SU-DHL-6 (cell line): Measurements from ENCODE around the gene SCARB1.

ENCODE experiments used
- H2AFZ ChIP-seq: fragments of 200-600 bp; sonication (generic); 2 replicates; pipeline ENCODE4 v1.6.1; 2014; ENCODE audit warnings: low read depth, mild to moderate bottlenecking, moderate library complexity, mixed read lengths, antibody characterized with exemption, low read length; ENCODE audit not compliant: severe bottlenecking
- H3F3A ChIP-seq: fragments of 200-600 bp; shearing (Covaris generic); 2 replicates; pipeline ENCODE4 v1.6.0; 2016; ENCODE audit warnings: antibody characterized with exemption, mild to moderate bottlenecking; ENCODE audit not compliant: insufficient read depth
- H3K27ac ChIP-seq: fragments of 200-600 bp; sonication (generic); 2 replicates; pipeline ENCODE4 v1.5.1; 2016; ENCODE audit warnings: low read depth, mild to moderate bottlenecking, low read length, moderate library complexity, mixed read lengths
- H3K27me3 ChIP-seq: fragments of 200-600 bp; sonication (generic), shearing (Covaris generic); 2 replicates; pipeline ENCODE4 v1.6.0; 2014; ENCODE audit warnings: mild to moderate bottlenecking, low read length
- H3K36me3 ChIP-seq: fragments of 200-600 bp; sonication (generic); 2 replicates; pipeline ENCODE4 v1.6.1; 2014; ENCODE audit warnings: mild to moderate bottlenecking, low read length, mixed read lengths
- H3K4me2 ChIP-seq: fragments of 300-600, 200-600 bp; shearing (Covaris generic), sonication (generic); 2 replicates; pipeline ENCODE4 v1.6.0; 2014; ENCODE audit warnings: low read length, low read depth, mild to moderate bottlenecking; ENCODE audit not compliant: poor library complexity, severe bottlenecking
- H3K4me3 ChIP-seq: fragments of 200-600 bp; sonication (generic); 2 replicates; pipeline ENCODE4 v1.5.1; 2014; ENCODE audit warnings: antibody characterized with exemption, low read length, mild to moderate bottlenecking, mixed read lengths; ENCODE audit not compliant: insufficient read depth, poor library complexity, severe bottlenecking
- H3K79me2 ChIP-seq: fragments of 200-600 bp; sonication (generic); 2 replicates; pipeline ENCODE4 v1.6.1; 2014; ENCODE audit warnings: mild to moderate bottlenecking, low read length, moderate library complexity; ENCODE audit not compliant: insufficient read depth
- H3K9ac ChIP-seq: fragments of 200-600 bp; sonication (generic); 2 replicates; pipeline ENCODE4 v1.7.0; 2014; ENCODE audit warnings: mild to moderate bottlenecking, low read length
- H3K9me2 ChIP-seq: fragments of 200-600 bp; sonication (generic); replicated peaks from 2 replicates; pipeline ENCODE4 v1.6.1; 2014; ENCODE audit warnings: low read length; ENCODE audit not compliant: insufficient read depth
- H3K9me3 ChIP-seq: fragments of 200-600 bp; sonication (generic); 2 replicates; pipeline ENCODE4 v1.6.1; 2014; ENCODE audit warnings: low read length, mixed read lengths; ENCODE audit not compliant: insufficient read depth
- H4K20me1 ChIP-seq: fragments of 200-600 bp; sonication (generic); 2 replicates; pipeline ENCODE4 v1.6.1; 2014; ENCODE audit warnings: low read depth, mild to moderate bottlenecking, antibody characterized with exemption, low read length, moderate library complexity, mixed read lengths
- CTCF ChIP-seq: fragments of 200-600 bp; sonication (generic); IDR thresholded peaks from one replicate; pipeline ENCODE4 v1.5.1; 2017; ENCODE audit warnings: antibody characterized with exemption, mild to moderate bottlenecking, low read length, moderate library complexity; ENCODE audit not compliant: insufficient read depth, poor library complexity, severe bottlenecking
- EZH2phosphoT487 ChIP-seq: fragments of 200-600 bp; sonication (generic), shearing (Covaris generic); conservative IDR thresholded peaks from 2 replicates; pipeline ENCODE4 v1.6.1; 2018; ENCODE audit warnings: mild to moderate bottlenecking, antibody characterized with exemption, low read length, moderate library complexity, mixed read lengths

The SCARB1 gene

DNA sequence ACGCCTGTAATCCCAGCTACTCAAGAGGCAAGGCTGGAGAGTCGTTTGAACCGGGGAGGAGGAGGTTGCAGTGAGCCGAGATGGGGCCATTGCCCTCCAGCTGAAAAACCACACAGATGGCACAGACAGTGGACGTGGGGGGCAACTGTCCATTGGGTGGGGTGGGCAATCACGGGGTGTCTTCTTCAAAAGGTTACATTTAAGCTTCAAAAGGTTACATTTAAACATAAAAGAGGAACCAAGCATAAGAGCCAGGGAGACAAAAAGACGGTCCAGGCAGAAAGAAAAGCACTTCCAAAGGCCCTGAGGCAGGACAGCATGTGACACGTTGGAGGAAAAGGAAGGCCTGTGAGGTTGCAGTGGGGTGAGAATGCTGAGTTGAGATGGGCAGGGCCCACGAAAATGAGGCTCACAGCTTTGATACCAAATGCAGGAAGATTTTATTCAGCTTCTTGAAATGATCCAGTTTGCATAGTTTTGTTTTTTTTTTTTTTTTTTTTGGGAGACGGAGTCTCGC lies 10.7 kb downstream of the SCARB1 start:
- Histone ChIP-seq H3K79me2 (peaks cover 44% of the 10 kb centered on the region; the same call in 1 of the 2 replicates), H3K9me3 (no peaks in the 10 kb centered on the region), H3F3A (no peaks in the 10 kb centered on the region), H4K20me1 (0 out of 2 replicates have a peak, but pooled peaks cover 3% of the 10 kb centered on the region), H3K36me3 (no peaks in the 10 kb centered on the region), H3K9ac (no peak overlapping the region), H3K27me3 (no peaks in the 10 kb centered on the region), H3K9me2 (no peaks in the 10 kb centered on the region), H2AFZ (no peak overlapping the region), H3K4me3 (no peak overlapping the region), H3K4me2 (no peak overlapping the region), H3K27ac (no peak overlapping the region)
- TF ChIP-seq CTCF = no peak
- no peak for TF ChIP-seq EZH2phosphoT487

GRCh38 chr12:124852329-124852831 lies 11.3 kb downstream of the SCARB1 start:
- Histone ChIP-seq H3K4me3 (no peak overlapping the region), H3K27ac (no peak overlapping the region), H4K20me1 (0 out of 2 replicates have a peak, but pooled peaks cover 3% of the 10 kb centered on the region), H3K9me2 (no peaks in the 10 kb centered on the region), H3K79me2 (peaks cover 41% of the 10 kb centered on the region; the same call in 1 of the 2 replicates), H2AFZ (no peak overlapping the region), H3K9ac (no peak overlapping the region), H3F3A (no peaks in the 10 kb centered on the region), H3K4me2 (no peak overlapping the region), H3K36me3 (no peaks in the 10 kb centered on the region), H3K9me3 (no peaks in the 10 kb centered on the region), H3K27me3 (no peaks in the 10 kb centered on the region)
- no peak for TF ChIP-seq CTCF
- no peak for TF ChIP-seq EZH2phosphoT487

DNA sequence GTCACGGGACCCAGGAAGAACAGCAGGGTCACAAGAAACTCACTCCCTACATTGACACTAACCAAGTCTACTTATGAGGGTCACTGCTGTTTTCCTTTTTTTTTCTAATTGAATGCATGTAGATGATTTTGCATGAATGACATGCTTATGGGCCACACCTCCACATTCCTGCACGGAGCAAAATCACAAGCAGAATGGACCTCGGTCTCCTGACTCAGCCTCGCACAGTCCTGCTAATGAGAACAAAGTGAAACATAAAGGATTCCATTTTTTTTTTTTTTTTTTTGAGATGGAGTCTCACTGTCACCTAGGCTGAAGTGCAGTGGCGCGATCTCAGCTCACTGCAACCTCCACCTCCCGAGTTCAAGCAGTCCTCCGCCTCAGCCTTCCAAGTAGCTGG lies 12.3 kb downstream of the SCARB1 start:
- Histone ChIP-seq H3K9me3 (no peaks in the 10 kb centered on the region), H3K36me3 (no peaks in the 10 kb centered on the region), H3K79me2 (peaks cover 36% of the 10 kb centered on the region; the same call in 1 of the 2 replicates), H3K9me2 (no peaks in the 10 kb centered on the region), H2AFZ (no peak overlapping the region), H4K20me1 (0 out of 2 replicates have a peak, but pooled peaks cover 3% of the 10 kb centered on the region), H3K4me3 (no peak overlapping the region), H3K9ac (no peak overlapping the region), H3F3A (no peaks in the 10 kb centered on the region), H3K27me3 (no peaks in the 10 kb centered on the region), H3K4me2 (no peak overlapping the region), H3K27ac (no peak overlapping the region)
- TF ChIP-seq EZH2phosphoT487 (no peak), CTCF (no peak)
